GM18861 (cell line): Measurements from ENCODE around the gene MRNIP.
A peak's percentile ranks its signal among the peaks of the same experiment; 100 is the strongest.

Source experiments
- ATAC-seq: cut with Tn5 transposase; IDR thresholded peaks from one replicate; pipeline ENCODE4 v1.9.1; 2021; ENCODE audit not compliant: unreplicated experiment

The MRNIP gene

DNA sequence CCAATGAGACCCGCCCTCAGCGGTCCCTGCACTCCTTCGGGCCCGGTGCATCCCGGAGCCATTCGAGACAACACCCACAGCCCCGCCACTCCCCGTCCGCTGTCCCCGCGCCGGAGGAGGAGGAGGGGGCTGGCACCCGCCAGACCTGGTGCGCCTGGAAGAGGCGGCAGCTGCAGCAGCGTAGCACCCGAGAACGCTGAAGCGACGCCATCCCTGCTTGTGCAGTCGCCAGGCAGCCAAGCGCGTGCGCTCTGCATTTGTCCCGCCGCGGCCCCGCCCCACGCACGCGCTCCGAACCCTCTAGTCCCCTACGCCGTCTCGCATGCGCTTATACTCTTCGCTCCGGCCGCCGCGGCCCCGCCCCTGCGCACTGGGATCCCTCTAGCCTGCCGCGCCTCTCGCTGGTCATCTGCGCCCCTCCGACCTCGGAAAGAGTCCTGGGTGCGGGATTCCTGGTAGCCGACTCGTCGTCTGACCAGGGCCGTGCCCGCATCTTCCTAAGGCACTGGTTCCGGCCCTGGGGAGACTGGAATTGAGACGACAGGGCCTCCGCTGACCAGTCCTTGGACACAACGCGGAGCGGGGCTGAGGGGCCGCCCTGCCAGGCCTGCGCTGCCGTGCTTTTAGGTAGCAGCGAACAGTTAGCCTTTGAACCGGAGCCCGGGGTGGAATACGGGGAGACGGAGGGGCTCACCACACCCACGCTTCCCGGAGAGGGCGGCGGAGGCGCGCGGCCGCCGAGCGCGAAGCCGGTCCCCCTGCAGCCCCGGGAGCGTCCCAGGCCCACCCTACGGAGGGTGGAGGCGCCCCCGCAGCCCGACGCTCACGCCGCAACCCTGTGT lies at the start of gene MRNIP:
Gene MRNIP (minus strand): TSS at position 232 of the 842 bp plus-strand sequence. CDS start 21 bp downstream, at position 211.
- ATAC-seq: peak; percentile 96

DNA sequence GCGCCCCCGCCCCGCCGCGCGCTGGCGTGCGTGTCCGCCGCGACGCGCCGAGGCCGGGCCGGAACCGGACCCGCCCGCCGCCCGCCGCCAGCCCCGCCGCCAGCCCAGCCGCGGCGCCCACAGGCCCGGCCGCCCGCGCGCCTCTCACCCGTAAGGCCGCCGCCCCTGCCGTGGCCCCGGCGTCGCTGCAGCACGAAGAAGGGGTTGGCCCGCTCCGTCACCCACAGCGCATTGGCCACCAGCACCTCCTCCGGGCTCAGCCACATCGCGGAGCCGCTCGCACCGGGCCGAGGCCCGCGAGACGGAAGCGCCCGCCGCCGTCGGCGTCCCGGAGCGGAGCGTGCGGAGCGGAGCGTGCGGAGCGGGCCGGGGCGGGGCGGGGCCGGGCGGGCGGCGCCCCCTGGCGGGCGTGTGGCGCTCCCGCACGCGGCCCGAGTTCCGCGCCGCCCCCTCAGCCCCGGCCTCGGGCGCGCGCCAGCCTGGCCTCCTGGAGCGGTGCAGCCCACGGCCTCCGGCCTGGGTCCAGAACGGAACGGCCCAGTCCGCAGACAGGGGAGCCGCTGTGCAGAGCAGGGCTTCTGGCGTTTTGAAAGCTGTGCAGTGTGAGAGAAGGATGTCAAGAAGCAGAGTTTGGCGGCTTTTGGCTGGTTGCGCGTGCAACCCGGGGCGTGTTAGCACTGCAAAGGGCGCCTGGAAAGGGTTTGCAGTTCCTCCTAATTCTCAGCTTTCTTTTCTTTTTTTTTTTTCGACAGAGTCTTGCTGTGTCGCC lies 49.1 kb upstream of the MRNIP start, which contains the start of gene TBC1D9B:
Gene TBC1D9B (minus strand): TSS at position 342 of the 769 bp plus-strand sequence. CDS start 76 bp downstream, at position 266.
- ATAC-seq: peak; percentile 83

DNA sequence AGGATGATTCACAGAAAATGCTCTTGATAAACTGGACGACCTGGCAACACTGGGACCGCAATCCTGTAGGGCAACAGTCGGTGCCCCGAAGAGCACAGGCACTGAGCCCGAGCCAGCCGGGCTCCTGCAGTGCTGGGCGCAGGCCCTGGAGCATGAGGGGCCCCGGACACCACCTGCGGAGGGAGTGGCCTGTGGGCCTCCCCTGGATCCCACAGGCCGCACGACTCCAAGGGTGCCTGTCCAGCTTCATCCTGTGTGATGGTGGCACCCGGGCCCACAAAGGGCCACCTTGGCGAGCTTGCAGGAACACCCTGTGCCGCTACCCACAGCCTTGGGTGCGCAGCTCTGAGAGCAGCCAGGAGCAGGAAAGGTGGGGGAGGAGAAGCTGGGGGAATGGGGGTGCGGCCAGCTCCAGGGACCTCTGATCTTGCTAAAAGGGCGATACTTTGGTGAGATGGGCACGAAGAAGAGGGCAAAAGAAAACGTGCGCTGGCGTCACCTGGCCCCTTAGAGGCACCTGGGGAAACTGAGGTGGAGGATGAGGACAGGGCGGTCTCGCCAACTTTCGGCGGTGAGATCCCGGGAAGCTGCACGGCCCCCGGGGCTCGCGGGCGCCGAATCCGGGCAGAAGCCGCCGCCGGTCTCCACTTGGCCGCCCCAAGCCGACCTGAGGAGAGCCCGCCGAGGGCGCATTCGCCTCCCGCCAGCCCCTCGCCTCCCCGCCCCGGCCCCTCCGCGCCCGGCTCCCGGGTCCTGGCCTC lies 48.4 kb upstream of the MRNIP start:
- no peak for ATAC-seq

GRCh38 chr5:179906294-179906794 lies 47.7 kb upstream of the MRNIP start:
- no peak for ATAC-seq

DNA sequence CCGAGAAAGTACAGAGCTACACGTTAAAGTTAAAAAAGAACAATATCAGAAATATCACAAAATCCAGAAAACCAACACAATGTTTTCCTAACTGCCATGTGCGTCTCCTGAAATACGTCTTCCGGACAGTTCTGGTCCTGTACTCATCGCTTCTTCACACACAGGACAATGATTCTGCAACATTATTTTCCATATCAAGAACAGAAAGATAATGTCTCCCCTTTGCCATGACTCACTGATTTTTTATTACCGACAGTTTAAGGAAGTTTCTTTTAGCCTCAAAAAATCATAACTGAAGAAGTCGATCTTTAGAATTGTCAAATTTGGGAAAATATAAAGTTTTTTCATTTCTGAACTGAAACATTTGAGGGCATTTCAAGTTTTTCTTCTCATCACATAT lies 46.5 kb upstream of the MRNIP start:
- ATAC-seq: no peak

- no peak for ATAC-seq
Observed at GRCh38 chr5:179904463-179905160, 46.0 kb upstream of the MRNIP start.

GRCh38 chr5:179902763-179903158 lies 44.1 kb upstream of the MRNIP start:
- no peak for ATAC-seq

DNA sequence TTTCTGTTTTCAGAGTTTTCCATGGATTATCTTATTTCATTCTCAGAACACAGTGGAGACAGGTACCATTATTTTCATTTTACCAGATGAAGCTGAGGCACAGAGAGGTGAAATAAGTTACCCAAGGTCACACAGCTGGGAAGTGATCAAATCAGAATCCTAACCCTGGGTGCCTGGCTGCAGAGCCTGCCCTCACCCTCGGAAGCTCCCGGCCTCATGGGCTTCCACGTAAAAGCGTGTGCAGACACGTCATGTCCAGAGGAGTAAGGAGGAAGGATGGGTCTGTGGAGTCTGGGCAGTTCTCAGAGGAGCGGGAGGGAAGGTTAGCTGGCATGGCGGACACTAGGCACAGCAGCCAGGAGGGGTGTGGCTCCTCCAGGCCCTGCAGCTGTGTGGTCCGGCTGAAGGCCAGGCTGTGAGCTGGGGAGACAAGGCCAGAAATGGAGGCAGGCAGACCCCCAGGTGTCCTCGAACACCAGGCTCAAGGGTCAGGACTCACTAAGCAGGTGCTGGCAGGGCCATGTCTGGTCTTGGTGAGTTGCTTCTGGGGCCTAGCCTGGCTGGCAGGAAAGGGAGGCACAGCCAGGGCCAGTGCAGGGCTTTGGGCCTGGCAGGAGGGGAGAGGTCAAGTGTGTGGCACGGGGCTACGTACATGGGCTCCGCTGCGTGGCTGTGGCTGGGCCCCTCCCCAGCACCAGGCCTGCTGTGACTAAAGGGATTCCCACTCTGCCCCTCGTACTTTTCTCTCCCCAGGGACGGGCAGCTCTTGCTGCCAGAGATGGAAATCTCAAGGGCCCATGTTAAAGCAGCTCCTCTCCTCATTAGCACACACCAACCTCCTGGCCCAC lies 43.5 kb upstream of the MRNIP start:
- ATAC-seq: no peak

DNA sequence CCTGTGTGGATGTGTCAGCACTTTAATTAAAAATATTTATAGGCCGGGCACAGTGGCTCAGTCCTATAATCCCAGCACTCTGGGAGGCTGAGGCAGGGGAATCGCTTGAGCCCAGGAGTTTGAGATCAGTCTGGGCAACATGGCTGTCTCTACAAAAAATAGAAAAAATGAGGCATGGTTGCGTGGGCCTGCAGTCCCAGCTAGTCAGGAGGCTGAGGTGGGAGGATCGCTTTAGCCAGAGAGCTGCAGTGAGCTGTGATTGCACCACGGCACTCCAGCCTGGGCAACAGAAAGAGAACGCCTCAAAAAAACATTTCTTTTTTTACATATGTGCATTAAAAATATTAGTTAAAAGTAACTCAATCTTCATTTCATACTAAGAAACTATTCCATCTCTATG lies 42.8 kb upstream of the MRNIP start:
- no peak for ATAC-seq

- ATAC-seq: no peak
Observed at GRCh38 chr5:179900711-179901110, 42.1 kb upstream of the MRNIP start.

DNA sequence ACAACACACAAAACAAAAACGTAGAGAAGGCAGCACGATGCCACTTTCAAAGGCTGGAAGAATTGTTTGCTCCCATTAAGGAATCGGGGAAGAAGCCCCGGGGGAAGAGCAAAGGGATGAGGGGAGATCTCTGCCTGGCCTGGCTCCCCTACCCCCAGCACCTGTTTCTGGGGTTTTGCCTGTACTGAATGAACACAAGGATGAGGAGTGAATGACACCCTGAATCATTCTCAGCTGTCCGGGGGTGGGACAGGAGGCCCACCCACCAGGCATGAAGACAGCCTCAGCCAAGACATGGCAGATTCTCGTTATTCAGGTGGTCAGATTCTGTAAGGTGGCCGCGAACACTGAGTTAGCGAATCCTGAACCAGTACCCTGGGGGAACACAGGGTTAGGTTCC lies 41.6 kb upstream of the MRNIP start:
- ATAC-seq: no peak

DNA sequence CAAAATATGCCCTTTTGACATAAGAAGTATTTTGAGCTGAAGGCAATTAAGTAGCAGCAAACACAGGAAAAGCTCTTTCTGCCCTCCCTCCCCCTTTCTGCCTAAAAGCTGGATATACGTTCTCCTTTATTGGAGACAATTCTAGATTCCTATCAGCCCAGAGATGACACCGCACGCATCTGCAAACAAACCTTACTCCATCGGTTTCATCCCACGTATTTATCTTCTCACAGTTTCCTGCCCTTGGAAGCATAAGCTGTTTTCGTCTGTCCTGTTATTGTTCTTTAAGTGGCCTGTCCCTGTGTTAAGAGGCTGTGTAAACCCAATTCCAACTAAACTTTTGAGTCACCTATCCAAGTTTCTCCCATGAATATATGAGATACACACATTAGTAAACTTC lies 37.2 kb upstream of the MRNIP start:
- no peak for ATAC-seq

DNA sequence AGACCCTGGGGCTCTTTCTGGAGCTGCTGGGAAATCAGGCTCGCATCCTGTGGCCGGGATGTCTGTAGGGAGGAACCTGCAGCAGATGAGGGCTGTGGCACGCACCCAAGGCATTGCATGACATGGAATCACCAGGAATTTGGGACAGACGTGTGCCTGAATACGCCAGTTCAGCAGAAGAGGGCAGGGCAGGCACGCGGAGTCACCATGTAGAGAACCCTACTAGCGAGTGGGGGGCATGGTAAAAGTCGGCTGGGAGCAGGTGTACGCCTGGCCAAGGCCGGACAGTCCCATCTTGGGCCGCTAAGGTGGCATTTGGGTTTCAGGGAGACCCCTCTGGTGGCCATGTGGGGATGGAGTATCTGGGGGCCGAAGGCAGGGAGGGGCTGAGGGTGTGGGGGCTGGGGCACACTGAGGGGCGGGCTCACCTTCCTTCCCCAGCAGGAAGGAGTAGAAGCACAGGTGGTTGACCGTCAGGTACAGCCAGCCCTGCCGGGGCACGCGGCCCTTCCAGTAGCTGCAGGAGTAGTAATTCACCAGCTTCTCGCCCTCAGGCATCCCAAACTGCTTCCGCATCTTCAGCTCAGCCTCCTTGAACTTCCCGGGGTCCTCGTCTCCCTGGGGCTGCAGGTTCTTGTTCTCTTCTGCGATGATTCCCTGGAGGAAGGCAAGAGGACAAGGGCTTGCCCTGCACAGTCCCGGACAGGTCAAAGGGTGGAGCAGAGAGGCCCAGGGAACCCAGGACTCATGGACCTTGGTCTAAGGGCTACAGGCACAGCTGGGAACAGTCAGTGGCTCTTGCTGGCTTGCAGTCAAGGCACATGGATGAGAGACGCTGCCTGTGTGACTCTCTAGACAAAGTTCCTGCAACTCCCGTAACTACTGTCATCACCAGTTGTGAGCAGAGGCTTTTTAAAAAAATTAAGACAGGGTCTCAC lies 35.6 kb upstream of the MRNIP start:
- no peak for ATAC-seq

- ATAC-seq: no peak
Observed at GRCh38 chr5:179893076-179893957, 34.7 kb upstream of the MRNIP start.

DNA sequence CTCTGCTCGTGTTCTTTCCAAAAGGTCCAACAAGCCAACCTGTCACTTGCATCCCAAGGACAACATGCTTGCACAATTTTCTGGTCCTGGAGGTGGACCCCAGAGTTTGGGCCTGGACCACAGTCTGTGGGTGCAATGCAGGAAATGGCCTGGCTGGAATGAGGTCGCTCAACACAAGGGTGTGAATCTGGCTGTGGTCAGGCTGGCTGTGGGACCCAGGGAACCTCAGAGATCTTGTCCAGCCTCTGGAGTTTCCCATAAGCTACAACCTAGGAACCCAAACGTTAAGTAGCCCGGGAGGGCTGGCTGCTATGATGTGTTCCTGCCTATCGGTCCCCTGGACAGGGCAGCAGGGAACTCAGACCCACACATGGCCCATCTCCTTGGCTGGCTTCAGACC lies 33.6 kb upstream of the MRNIP start:
- ATAC-seq: no peak

GRCh38 chr5:179890751-179891682 lies 32.4 kb upstream of the MRNIP start:
- ATAC-seq: no peak
